CD4-positive, alpha-beta T cell treated with Interleukin-1 beta for 1 hour (primary cell): Measurements from ENCODE around the gene COL24A1.

Experiments
- DNase-seq, 2 donors: peaks; one replicate each; pipeline ENCODE4 v3.0.0-alpha.2; 2020 to 2022

COL24A1 gene

GRCh38 chr1:86156566-86157455 lies at the start of gene COL24A1:
Gene COL24A1, minus strand, starts transcription at chr1:86156772. Its CDS starts 376 bp downstream, at chr1:86156396.
- no peak for DNase-seq

- no peak for DNase-seq
Observed at GRCh38 chr1:86205741-86206140, 49.2 kb upstream of the COL24A1 start.

- DNase-seq: no peak
Observed at GRCh38 chr1:86202552-86203340, 46.2 kb upstream of the COL24A1 start.

- DNase-seq: no peak
Observed at GRCh38 chr1:86201311-86201710, 44.7 kb upstream of the COL24A1 start.

- DNase-seq: no peak
Observed at GRCh38 chr1:86200901-86201300, 44.3 kb upstream of the COL24A1 start.

- no peak for DNase-seq
Observed at GRCh38 chr1:86197206-86197855, 40.8 kb upstream of the COL24A1 start.

- no peak for DNase-seq
Observed at GRCh38 chr1:86195281-86195680, 38.7 kb upstream of the COL24A1 start.

- no peak for DNase-seq
Observed at GRCh38 chr1:86194491-86195034, 38.0 kb upstream of the COL24A1 start.

- no peak for DNase-seq
Observed at GRCh38 chr1:86192417-86192816, 35.8 kb upstream of the COL24A1 start.

GRCh38 chr1:86191958-86192357 lies 35.4 kb upstream of the COL24A1 start:
- no peak for DNase-seq

GRCh38 chr1:86190873-86191272 lies 34.3 kb upstream of the COL24A1 start:
- DNase-seq: no peak

- no peak for DNase-seq
Observed at GRCh38 chr1:86184426-86184825, 27.9 kb upstream of the COL24A1 start.

- DNase-seq: no peak
Observed at GRCh38 chr1:86183810-86184209, 27.2 kb upstream of the COL24A1 start.

- DNase-seq: no peak
Observed at GRCh38 chr1:86176226-86176625, 19.7 kb upstream of the COL24A1 start.

- DNase-seq: no peak
Observed at GRCh38 chr1:86175756-86176155, 19.2 kb upstream of the COL24A1 start.

- no peak for DNase-seq
Observed at GRCh38 chr1:86169625-86170024, 13.1 kb upstream of the COL24A1 start.

- DNase-seq: no peak
Observed at GRCh38 chr1:86159800-86160199, 3.2 kb upstream of the COL24A1 start.

- DNase-seq: no peak
Observed at GRCh38 chr1:86155807-86156565, 586 bp downstream of the COL24A1 start.

GRCh38 chr1:86155051-86155806 lies 1.3 kb downstream of the COL24A1 start:
- no peak for DNase-seq

- DNase-seq: no peak
Observed at GRCh38 chr1:86154571-86155050, 2.0 kb downstream of the COL24A1 start.

GRCh38 chr1:86153836-86154235 lies 2.7 kb downstream of the COL24A1 start:
- no peak for DNase-seq
